B cell (primary cell): ENCODE measurements around the gene NUB1. TPM values are rescaled to one million over a fixed set of nuclear protein-coding genes. Genes with fewer than 3 reads are reported as not detected.

Source experiments
- ATAC-seq: fragments of 200-7000 bp; cut with Tn5 transposase; one replicate; pipeline ENCODE4 v1.10.0; 2021; ENCODE audit warnings: low read depth, mild to moderate bottlenecking, moderate number of reproducible peaks, moderate library complexity
- CTCF ChIA-PET: fragments of 350-600 bp; sonication (Branson Sonifier 250); formaldehyde crosslinking; loops from one replicate; lab custom pipeline; 2021; ENCODE audit warnings: antibody characterized with exemption, inconsistent platforms; lab: Charles Lee
- POLR2A ChIA-PET: fragments of 350-600 bp; sonication (Branson Sonifier 250); formaldehyde crosslinking; loops from one replicate; lab custom pipeline; 2021; ENCODE audit warnings: antibody characterized with exemption; lab: Charles Lee
- DNase-seq: peaks from one replicate; pipeline ENCODE4 v3.0.0; 2013
- H2AFZ ChIP-seq: 2 replicates; pipeline ENCODE4 v1.6.1; 2012; ENCODE audit warnings: mild to moderate bottlenecking, low read depth, low read length; ENCODE audit not compliant: insufficient read depth, poor library complexity, severe bottlenecking
- H3K27ac ChIP-seq, 2 donors: 1 replicate in 1 of 2; 2 replicates in 1 of 2; pipeline ENCODE4 v1.5.1; 2012 to 2013; ENCODE audit warnings: low read length in 2 of 2, mild to moderate bottlenecking in 2 of 2, moderate library complexity in 1 of 2
- H3K27me3 ChIP-seq, 4 experiments: fragments of 200-600 bp in 1 of 4; sonication (generic) in 1 of 4; replicated peaks in 1 of 4; 1 replicate in 2 of 4; 2 replicates in 2 of 4; pipeline versions ENCODE4 v1.6.1 to v1.7.0; 2013 to 2016; ENCODE audit warnings: low read length in 3 of 4, mild to moderate bottlenecking in 2 of 4, mixed read lengths in 1 of 4, moderate library complexity in 1 of 4; ENCODE audit not compliant: insufficient read depth in 4 of 4, control insufficient read depth in 3 of 4; ENCODE audit errors: control extremely low read depth in 1 of 4
- H3K36me3 ChIP-seq, 2 experiments: replicated peaks in 1 of 2; 1 replicate in 1 of 2; 2 replicates in 1 of 2; pipeline versions ENCODE4 v1.6.1 to v1.7.1; 2013; ENCODE audit warnings: low read length in 1 of 2; ENCODE audit not compliant: insufficient read depth in 2 of 2, control insufficient read depth in 1 of 2; ENCODE audit errors: control extremely low read depth in 1 of 2, extremely low read depth in 1 of 2
- H3K4me1 ChIP-seq, 2 donors: fragments of 200-600 bp in 1 of 2; sonication (generic) in 1 of 2; 1 replicate in 1 of 2; 2 replicates in 1 of 2; pipeline versions ENCODE4 v1.5.1 to v1.6.1; 2013 to 2017; ENCODE audit warnings: low read length in 2 of 2; ENCODE audit not compliant: control insufficient read depth in 2 of 2, insufficient read depth in 2 of 2
- H3K4me2 ChIP-seq: replicated peaks from 2 replicates; pipeline ENCODE3; 2012; ENCODE audit warnings: mild to moderate bottlenecking, low read depth, low read length; ENCODE audit not compliant: poor library complexity, severe bottlenecking
- H3K4me3 ChIP-seq, 5 experiments: fragments of 200-600 bp in 1 of 5; sonication (generic) in 1 of 5; 1 replicate in 3 of 5; 2 replicates in 2 of 5; pipeline versions ENCODE4 v1.5.1 to v1.7.0; 2011 to 2016; ENCODE audit warnings: low read length in 4 of 5, mild to moderate bottlenecking in 4 of 5, low read depth in 2 of 5, control low read depth in 1 of 5, moderate library complexity in 1 of 5; ENCODE audit not compliant: insufficient read depth in 1 of 5; ENCODE audit errors: control extremely low read depth in 1 of 5, extremely low read depth in 1 of 5
- H3K79me2 ChIP-seq: fragments of 200-600 bp; sonication (generic); one replicate; pipeline ENCODE4 v1.6.0; 2016; ENCODE audit warnings: low read length; ENCODE audit not compliant: control insufficient read depth, insufficient read depth
- H3K9ac ChIP-seq: fragments of 200-600 bp; sonication (generic); 2 replicates; pipeline ENCODE4 v1.6.1; 2017; ENCODE audit warnings: mild to moderate bottlenecking, low read length, moderate library complexity
- H3K9me3 ChIP-seq, 3 donors: one replicate each; pipeline versions ENCODE4 v1.6.1 to v1.7.1; 2013; ENCODE audit warnings: low read length in 2 of 3; ENCODE audit not compliant: control insufficient read depth in 2 of 3, insufficient read depth in 1 of 3; ENCODE audit errors: control extremely low read depth in 1 of 3
- H4K20me1 ChIP-seq: 2 replicates; pipeline ENCODE4 v1.6.0; 2012; ENCODE audit warnings: mild to moderate bottlenecking, low read length; ENCODE audit not compliant: insufficient read depth, control insufficient read depth, poor library complexity, severe bottlenecking
- H3K27ac Mint-ChIP-seq: one replicate; pipeline ENCODE4 v1.8.0; 2021; ENCODE audit warnings: mixed read lengths
- H3K27me3 Mint-ChIP-seq: one replicate; pipeline ENCODE4 v1.8.0; 2021; ENCODE audit warnings: mixed read lengths
- H3K4me1 Mint-ChIP-seq: one replicate; pipeline ENCODE4 v1.8.0; 2021; ENCODE audit warnings: mixed read lengths
- H3K4me3 Mint-ChIP-seq: one replicate; pipeline ENCODE4 v1.8.0; 2021; ENCODE audit warnings: mixed read lengths
- H3K9me3 Mint-ChIP-seq: one replicate; pipeline ENCODE4 v1.8.0; 2022; ENCODE audit warnings: mixed read lengths; ENCODE audit not compliant: insufficient read depth
- CTCF ChIP-seq: fragments of 200-600 bp; IDR thresholded peaks from one replicate; pipeline ENCODE4 v1.8.0; 2022; ENCODE audit warnings: antibody characterized with exemption, mild to moderate bottlenecking
- EZH2 ChIP-seq: IDR thresholded peaks from 2 replicates; pipeline ENCODE4 v1.6.1; 2012; ENCODE audit warnings: borderline replicate concordance, low read depth, mild to moderate bottlenecking, moderate library complexity, low read length; ENCODE audit not compliant: insufficient read depth, poor library complexity, severe bottlenecking
- WGBS: methylation state at CpG from one replicate; pipeline ENCODE4 v1.1.5; 2013; ENCODE audit warnings: missing lambda C conversion rate; ENCODE audit not compliant: insufficient coverage; 5-methylcytosine and 5-hydroxymethylcytosine counted together
- intact Hi-C: fragments of 100-400 bp; cut with micrococcal nuclease; formaldehyde crosslinking; loops from one replicate; pipeline ENCODE4 v1.10.0; 2022
- polyA plus RNA-seq: library from polyadenylated mRNA; depleted of rRNA; stranded (reverse); fragments of >200 nt; gene quantifications from 2 replicates; pipeline ENCODE4 v1.2.3, GENCODE V29; 2012
- total RNA-seq, 2 donors: library from RNA; stranded (reverse); fragments of 120-200 nt in 1 of 2; gene quantifications; 1 replicate in 1 of 2; 2 replicates in 1 of 2; pipeline versions ENCODE4 v1.2.3 to v1.2.4, GENCODE V29; 2013 to 2022

The NUB1 gene
- total and polyA plus RNA-seq, 2 donors (not counting 1 experiment from before 2014, with no cell fraction given): 55.0 to 104 TPM

- H3K4me3 Mint-ChIP-seq: no peak overlapping the region
- Histone ChIP-seq H3K9me3 (peaks cover 2 to 26% (median 17%) of the 10 kb centered on the region in 3 donors), H3K4me2 (no peak overlapping the region), H2AFZ (no peak overlapping the region), H3K79me2 (no peaks in the 10 kb centered on the region), H4K20me1 (no peaks in the 10 kb centered on the region), H3K27me3 (peaks cover 0 to 5% (median 0%) of the 10 kb centered on the region in 4 experiments), H3K9ac (no peak overlapping the region), H3K27ac (no peak overlapping the region), H3K4me1 (no peaks in the 10 kb centered on the region), H3K36me3 (no peaks in the 10 kb centered on the region), H3K4me3 (no peak overlapping the region)
- peaks cover 36% of the 10 kb centered on the region for H3K27me3 Mint-ChIP-seq
- H3K9me3 Mint-ChIP-seq: peaks cover 10% of the 10 kb centered on the region
- no peak for TF ChIP-seq EZH2
- TF ChIP-seq CTCF: no peak
- no CpG with 5 or more reads among the region's 5 CpGs for WGBS
- POLR2A ChIA-PET: no interaction called here
- CTCF ChIA-PET: interaction anchor here (1.3 kb wide), 1 partner anchor 105 kb away, joined by 3 read pairs; no protein-coding TSS in a partner anchor
- no peak for DNase-seq
- no peak overlapping the region for H3K27ac Mint-ChIP-seq
- no peak for ATAC-seq
- intact Hi-C loops: no loop called here
- H3K4me1 Mint-ChIP-seq: no peaks in the 10 kb centered on the region
These were observed 78.5 kb downstream of the NUB1 start for GRCh38 chr7:151420144-151420543.

GRCh38 chr7:151422212-151422611 is 80.6 kb downstream of the NUB1 start:
- Histone ChIP-seq H3K36me3 (no peaks in the 10 kb centered on the region), H3K27me3 (peaks cover 0 to 5% (median 0%) of the 10 kb centered on the region in 4 experiments), H3K27ac (no peak overlapping the region), H3K4me1 (no peaks in the 10 kb centered on the region), H3K9ac (no peak overlapping the region), H2AFZ (no peak overlapping the region), H3K9me3 (peaks cover 2 to 26% (median 17%) of the 10 kb centered on the region in 3 donors), H4K20me1 (no peaks in the 10 kb centered on the region), H3K4me2 (no peak overlapping the region), H3K79me2 (no peaks in the 10 kb centered on the region), H3K4me3 (no peak overlapping the region)
- CTCF ChIA-PET: no interaction called here
- POLR2A ChIA-PET: no interaction called here
- no peak overlapping the region for H3K27ac Mint-ChIP-seq
- H3K9me3 Mint-ChIP-seq: peaks cover 10% of the 10 kb centered on the region
- ATAC-seq: no peak
- DNase-seq: no peak
- WGBS: 93% methylated on average over 2 of the region's 5 CpGs
- TF ChIP-seq CTCF: no peak
- TF ChIP-seq EZH2: no peak
- intact Hi-C loops: no loop called here
- H3K4me3 Mint-ChIP-seq: no peak overlapping the region
- H3K27me3 Mint-ChIP-seq: peaks cover 38% of the 10 kb centered on the region
- H3K4me1 Mint-ChIP-seq: no peaks in the 10 kb centered on the region
